C4-2B (cell line): ENCODE measurements around the gene NECAP2.
"Not testable (repeated sequence)": the region's sequence is repeated elsewhere in the genome, so short reads cannot be mapped to it uniquely, and the experiment has no call there.

Source experiments
- H3K27ac ChIP-seq: fragments of 450-650 bp; 2 replicates; pipeline ENCODE4 v1.5.1; 2017
- CTCF ChIP-seq: fragments of 450-650 bp; conservative IDR thresholded peaks from 2 replicates; pipeline ENCODE4 v1.5.1; 2017; ENCODE audit warnings: mild to moderate bottlenecking
- ZFX ChIP-seq: fragments of 450-650 bp; IDR thresholded peaks from 2 replicates; pipeline ENCODE4 v1.6.1; 2017

The NECAP2 gene

GRCh38 chr1:16462773-16463330 lies 22.3 kb downstream of the NECAP2 start:
- TF ChIP-seq CTCF = no peak
- TF ChIP-seq ZFX = no peak
- H3K27ac ChIP-seq = no peak overlapping the region

GRCh38 chr1:16464917-16465625 lies 24.5 kb downstream of the NECAP2 start:
- TF ChIP-seq ZFX = no peak
- no peak for TF ChIP-seq CTCF
- no peak overlapping the region for H3K27ac ChIP-seq

DNA sequence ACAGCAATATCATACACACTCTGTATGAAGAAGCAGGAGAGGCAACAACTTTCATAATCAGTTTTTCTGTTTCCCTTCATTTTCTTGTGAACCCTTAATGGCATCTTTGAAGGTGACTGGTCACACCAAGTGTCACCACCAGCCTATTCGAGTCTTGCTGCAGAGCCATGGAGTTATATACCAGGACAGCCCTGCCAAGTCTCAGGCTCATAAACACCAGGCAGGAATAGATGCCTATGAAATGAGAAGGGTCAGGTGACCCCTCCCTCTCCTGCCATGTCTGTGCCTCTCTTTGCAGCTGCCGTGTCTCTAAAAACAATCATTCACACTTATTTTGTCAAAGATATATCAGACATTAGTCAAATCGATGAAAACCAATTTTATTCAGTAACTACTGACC lies 28.0 kb downstream of the NECAP2 start:
- TF ChIP-seq ZFX = no peak
- TF ChIP-seq CTCF = no peak
- H3K27ac ChIP-seq = no peak overlapping the region

GRCh38 chr1:16474166-16474800 lies 33.8 kb downstream of the NECAP2 start:
- no peak overlapping the region for H3K27ac ChIP-seq
- TF ChIP-seq ZFX (no peak), CTCF (no peak)

DNA sequence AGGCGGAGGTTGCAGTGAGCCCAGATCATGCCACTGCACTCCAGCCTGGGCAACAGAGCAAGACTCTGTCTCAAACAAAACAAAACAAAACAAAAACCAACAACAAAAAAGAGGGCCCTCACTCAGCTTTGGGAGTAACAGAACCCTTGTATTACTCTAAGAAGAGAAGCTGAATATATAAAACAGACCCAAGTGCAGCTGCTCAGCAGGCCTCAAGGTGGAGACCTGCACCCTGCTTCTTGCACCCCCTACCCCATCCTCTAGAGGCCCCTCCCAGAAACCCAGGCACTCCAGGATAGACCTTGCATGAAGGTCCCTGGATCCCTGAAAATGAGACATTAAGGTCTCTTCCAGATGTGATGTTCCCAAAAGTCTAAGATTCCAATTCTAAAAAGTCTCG lies 34.4 kb downstream of the NECAP2 start:
- H3K27ac ChIP-seq = not testable (repeated sequence)

DNA sequence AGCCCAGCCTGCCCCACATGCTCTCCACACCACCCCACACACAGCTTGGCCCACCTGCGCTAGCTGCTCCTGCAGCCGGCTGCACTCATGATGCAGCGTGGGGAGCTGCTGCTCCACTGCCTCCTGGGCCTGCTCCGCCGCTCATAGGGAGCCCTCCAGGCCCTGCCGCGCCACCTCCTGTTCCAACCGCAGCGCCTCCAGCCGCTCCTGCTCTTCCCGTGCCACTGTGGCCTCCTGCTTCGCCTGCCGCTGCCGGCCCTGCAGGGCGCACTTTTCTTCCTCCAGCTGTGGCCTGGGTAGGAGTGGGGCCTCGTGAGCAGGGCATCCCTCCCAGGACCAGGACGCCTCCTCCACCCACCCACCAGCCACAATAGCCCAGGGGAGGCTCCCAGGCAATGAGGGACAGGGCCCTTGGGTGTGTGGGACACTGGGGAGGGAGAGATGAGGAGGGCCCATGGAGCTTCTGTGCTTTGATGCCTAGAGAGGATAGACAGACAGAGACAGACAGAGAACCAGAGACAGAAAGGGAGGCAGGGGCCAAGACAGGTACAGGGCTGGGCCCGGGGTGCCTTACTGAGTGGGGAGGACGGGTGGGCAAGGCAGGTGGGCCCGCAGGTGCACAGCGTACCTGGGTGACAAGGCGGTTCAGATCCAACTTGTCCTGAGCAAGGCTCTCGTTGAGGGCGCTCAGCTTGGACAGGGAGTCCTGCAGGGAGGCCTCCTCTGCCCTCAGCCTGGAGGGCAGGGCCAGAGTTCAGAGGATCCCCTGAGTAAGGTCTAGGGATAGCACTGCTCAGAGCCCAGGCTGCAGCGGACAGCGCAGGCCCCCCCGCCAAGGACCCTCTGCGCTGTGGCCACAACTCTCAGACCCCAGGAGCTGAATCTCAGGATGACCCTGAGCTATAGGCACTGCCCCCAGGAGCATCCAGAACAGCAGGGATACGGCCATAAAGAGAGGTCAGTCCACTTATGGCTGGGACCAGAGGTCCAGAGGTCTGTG lies 35.5 kb downstream of the NECAP2 start:
- not testable (repeated sequence) for H3K27ac ChIP-seq

DNA sequence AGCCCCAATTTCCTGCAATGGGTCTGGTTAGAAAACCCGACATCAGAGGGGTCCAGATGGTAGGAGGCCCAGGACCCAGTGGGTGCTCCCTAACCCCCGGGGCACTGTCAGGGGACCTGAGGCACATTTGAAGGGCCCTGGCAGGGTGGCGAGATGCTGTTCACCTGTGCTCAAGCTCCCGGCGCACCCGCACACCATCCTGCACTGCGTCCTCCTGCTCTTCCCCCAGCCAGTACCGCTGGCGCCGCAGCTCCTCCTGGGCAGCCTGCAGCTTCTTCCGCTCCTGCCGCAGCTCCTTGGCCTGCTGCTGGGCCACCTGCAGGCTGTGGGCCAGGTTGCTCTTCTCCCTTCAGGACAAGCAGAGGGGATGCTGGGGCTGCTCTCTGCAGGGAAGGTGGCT lies 37.6 kb downstream of the NECAP2 start:
- H3K27ac ChIP-seq = no peak overlapping the region
- TF ChIP-seq ZFX (no peak), CTCF (no peak)

GRCh38 chr1:16483146-16483545 lies 42.6 kb downstream of the NECAP2 start:
- H3K27ac ChIP-seq = not testable (repeated sequence)

DNA sequence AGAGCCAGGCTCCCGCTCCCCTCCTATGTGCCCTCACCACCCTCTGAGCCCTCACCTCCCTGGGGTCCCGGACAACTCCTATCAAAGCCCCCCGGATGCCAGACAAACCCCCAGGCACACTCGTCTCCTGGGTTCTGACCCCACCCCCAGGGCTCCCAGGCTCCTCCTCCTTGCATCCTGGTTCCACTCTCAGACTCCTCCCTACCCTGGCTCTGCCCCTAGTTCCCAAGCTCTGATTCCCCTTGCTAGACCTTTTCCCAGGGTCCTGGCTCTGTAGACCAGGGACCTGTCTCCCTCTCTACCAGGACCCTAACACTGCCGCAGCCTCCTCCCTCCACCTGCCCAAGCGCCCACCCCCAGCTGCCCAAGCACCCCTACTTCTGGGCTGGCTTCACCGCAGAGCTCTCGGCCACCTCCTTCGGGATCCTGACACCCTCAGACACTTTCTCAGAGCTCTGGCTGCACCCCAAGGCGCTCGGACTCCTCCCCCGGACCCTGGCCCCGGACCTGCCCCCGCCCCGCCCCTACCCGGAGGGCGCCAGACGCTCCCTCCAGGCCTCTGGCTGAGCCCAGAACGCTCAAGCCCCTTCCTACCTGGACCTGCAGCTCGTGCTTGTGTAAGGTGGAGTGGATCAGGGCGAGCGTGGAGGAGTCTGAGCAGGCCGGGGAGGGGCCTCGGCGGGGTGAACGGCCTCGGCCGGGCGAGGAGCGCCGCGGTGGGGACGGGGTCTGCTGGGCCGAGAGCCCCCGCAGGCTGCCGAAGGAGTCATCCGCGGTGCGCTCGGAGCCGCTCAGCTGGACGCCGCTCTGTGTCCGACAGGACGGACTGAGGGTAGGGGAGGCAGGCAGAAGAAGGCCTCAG lies 43.3 kb downstream of the NECAP2 start:
- not testable (repeated sequence) for H3K27ac ChIP-seq
